Erythroblast (primary cell): ENCODE results near the gene IRS2.

Experiments
- GATA1 ChIP-seq: IDR thresholded peaks from 2 replicates; pipeline ENCODE4 v1.6.1; 2011; ENCODE audit warnings: low read depth, mild to moderate bottlenecking, control low read depth, low read length, moderate library complexity
- POLR2A ChIP-seq: IDR thresholded peaks from 2 replicates; pipeline ENCODE4 v1.6.1; 2011; ENCODE audit warnings: mild to moderate bottlenecking, low read length

- no peak for TF ChIP-seq POLR2A
- no peak for TF ChIP-seq GATA1
Observed at GRCh38 chr13:109785892-109786450, 412 bp downstream of the IRS2 start.
